Endothelial cell of umbilical vein (primary cell): Measurements from ENCODE around the gene ROBO4. TPM values are rescaled to one million over a fixed set of nuclear protein-coding genes. Genes with fewer than 3 reads are reported as not detected.

Experiments
- BruUV-seq: library from RNA; stranded (reverse); fragments of 400-500 nt; replicated peaks from 2 replicates; lab custom pipeline; 2021; lab: Mats Ljungman, UMichigan
- CTCF ChIA-PET: fragments of 300-600, 350-600 bp; sonication (Branson Sonifier 250); formaldehyde crosslinking; loops from one replicate; lab custom pipeline; 2021; ENCODE audit warnings: antibody characterized with exemption, inconsistent platforms; lab: Charles Lee
- POLR2A ChIA-PET: fragments of 300-600, 350-600 bp; sonication (Branson Sonifier 250); formaldehyde crosslinking; loops from one replicate; lab custom pipeline; 2021; ENCODE audit warnings: antibody characterized with exemption, inconsistent platforms; lab: Charles Lee
- DNase-seq: peaks from one replicate; pipeline ENCODE4 v3.0.0-alpha.2; 2011; ENCODE audit warnings: low read depth, low spot score
- FAIRE-seq: peaks from 2 replicates; lab custom pipeline; 2011; peaks lifted over from hg19 to GRCh38; lab: Jason Lieb, UNC
- H2AFZ ChIP-seq: 2 replicates; pipeline ENCODE4 v1.6.0; 2012; ENCODE audit warnings: low read depth, low read length, control low read depth, inconsistent platforms
- H3K27ac ChIP-seq: 2 replicates; pipeline ENCODE4 v1.5.1; 2011; ENCODE audit warnings: low read depth, mild to moderate bottlenecking, control low read depth, low read length, moderate library complexity; ENCODE audit not compliant: insufficient read depth
- H3K27me3 ChIP-seq, 2 experiments: 2 replicates each; pipeline versions ENCODE4 v1.6.0 to v1.6.1; 2011; ENCODE audit warnings: low read length in 2 of 2, mixed read lengths in 1 of 2; ENCODE audit not compliant: control insufficient read depth in 2 of 2, insufficient read depth in 2 of 2
- H3K36me3 ChIP-seq, 2 experiments: 2 replicates in 1 of 2; 3 replicates in 1 of 2; pipeline ENCODE4 v1.5.1; 2011; ENCODE audit warnings: low read length in 2 of 2, mild to moderate bottlenecking in 1 of 2, moderate library complexity in 1 of 2; ENCODE audit not compliant: control insufficient read depth in 2 of 2, insufficient read depth in 2 of 2; ENCODE audit errors: extremely low read depth in 1 of 2
- H3K4me1 ChIP-seq: 3 replicates; pipeline ENCODE4 v1.5.1; 2011; ENCODE audit warnings: mild to moderate bottlenecking, low read length; ENCODE audit not compliant: control insufficient read depth, insufficient read depth; ENCODE audit errors: extremely low read depth
- H3K4me2 ChIP-seq: 2 replicates; pipeline ENCODE4 v1.6.1; 2011; ENCODE audit warnings: low read length, control low read depth, mixed read lengths; ENCODE audit not compliant: insufficient read depth
- H3K4me3 ChIP-seq, 3 experiments: fragments of 200-600 bp in 1 of 3; sonication (generic), shearing (Covaris generic) in 1 of 3; replicated peaks in 1 of 3; 2 replicates each; pipeline ENCODE4 v1.5.1; 2011 to 2016; ENCODE audit warnings: control low read depth in 3 of 3, low read length in 3 of 3, mild to moderate bottlenecking in 2 of 3, inconsistent platforms in 1 of 3, low read depth in 1 of 3, moderate library complexity in 1 of 3; ENCODE audit not compliant: insufficient read depth in 1 of 3
- H3K79me2 ChIP-seq: 2 replicates; pipeline ENCODE4 v1.6.0; 2012; ENCODE audit warnings: low read length, inconsistent platforms; ENCODE audit not compliant: control insufficient read depth, insufficient read depth
- H3K9ac ChIP-seq: replicated peaks from 2 replicates; pipeline ENCODE3; 2011; ENCODE audit warnings: low read length, control low read depth; ENCODE audit not compliant: insufficient read depth; ENCODE audit errors: extremely low read depth
- H3K9me1 ChIP-seq: replicated peaks from 3 replicates; pipeline ENCODE4 v1.6.0; 2011; ENCODE audit warnings: mild to moderate bottlenecking, low read length; ENCODE audit not compliant: control insufficient read depth, insufficient read depth; ENCODE audit errors: extremely low read depth
- H3K9me3 ChIP-seq: replicated peaks from 2 replicates; pipeline ENCODE4 v1.5.1; 2012; ENCODE audit warnings: low read length, inconsistent platforms; ENCODE audit not compliant: control insufficient read depth, insufficient read depth
- H4K20me1 ChIP-seq: replicated peaks from 2 replicates; pipeline ENCODE3; 2011; ENCODE audit warnings: mild to moderate bottlenecking, low read length; ENCODE audit not compliant: control insufficient read depth, insufficient read depth; ENCODE audit errors: extremely low read depth
- FOS ChIP-seq: IDR thresholded peaks from 2 replicates; pipeline ENCODE4 v1.6.1; 2011; ENCODE audit warnings: mild to moderate bottlenecking, low read length, moderate library complexity, borderline replicate concordance; ENCODE audit not compliant: insufficient read depth
- GATA2 ChIP-seq: IDR thresholded peaks from 2 replicates; pipeline ENCODE4 v1.7.0; 2011; ENCODE audit warnings: low read depth, mild to moderate bottlenecking, moderate library complexity, mixed read lengths, low read length; ENCODE audit not compliant: insufficient read length, insufficient read depth
- MYC ChIP-seq: IDR thresholded peaks from one replicate; pipeline ENCODE4 v1.6.1; 2011; ENCODE audit warnings: mild to moderate bottlenecking, low read depth, low read length
- POLR2A ChIP-seq: IDR thresholded peaks from 2 replicates; pipeline ENCODE4 v1.6.1; 2012; ENCODE audit warnings: low read depth, mild to moderate bottlenecking, control low read depth, low read length
- POLR2AphosphoS5 ChIP-seq: IDR thresholded peaks from 2 replicates; pipeline ENCODE4 v1.6.1; 2012; ENCODE audit warnings: low read depth, mild to moderate bottlenecking, control low read depth, low read length, moderate library complexity; ENCODE audit not compliant: insufficient read depth
- dilution Hi-C: fragments of 300-500 bp; cut with MboI; formaldehyde crosslinking; loops from one replicate; pipeline ENCODE4 v1.15.0; 2019; ENCODE audit warnings: low sequenced_read_pairs; ENCODE audit not compliant: extremely low pct_ligation_motif_present
- intact Hi-C: fragments of 100-400 bp; cut with micrococcal nuclease; formaldehyde crosslinking; loops from one replicate; pipeline ENCODE4 v1.10.0; 2022
- polyA plus RNA-seq, 4 experiments: library from polyadenylated mRNA; depleted of rRNA in 3 of 4; stranded (reverse) in 3 of 4; unstranded in 1 of 4; fragments of >200 nt; gene quantifications; 2 replicates each; pipeline versions ENCODE4 v1.2.1 to v1.2.3, GENCODE V29; 2011 to 2012; ENCODE audit warnings: missing spikeins in 1 of 4
- total RNA-seq: library from RNA; stranded (reverse); gene quantifications from 2 replicates; pipeline ENCODE4 v1.2.3, GENCODE V29; 2021
- TF ChIP-seq, protein P1 (sequence below), 2 donors: IDR thresholded peaks; 1 replicate in 1 of 2; 2 replicates in 1 of 2; pipeline ENCODE4 v1.5.1; 2011; ENCODE audit warnings: low read length in 2 of 2, mild to moderate bottlenecking in 2 of 2, moderate library complexity in 2 of 2, control low read depth in 1 of 2, inconsistent platforms in 1 of 2, low read depth in 1 of 2; ENCODE audit not compliant: insufficient read depth in 1 of 2; ENCODE audit errors: extremely low read depth in 1 of 2

ROBO4 gene
- total and polyA plus RNA-seq, 2 donors (not counting 3 experiments of a cell fraction or from before 2014, with no cell fraction given), result 260 to 474 TPM

GRCh38 chr11:124898711-124899110, 1.0 kb upstream of the ROBO4 start:
- peak; percentile 99 for FAIRE-seq
- intact Hi-C loops, result loop anchor here (1.0 to 10.0 kb wide), 14 partner anchors 16 to 1836 kb away; partner anchors contain the start of genes CCDC15, HSPA8, SLC37A2 and STT3A
- POLR2A ChIA-PET, result interaction anchor here (1.4 to 4.2 kb wide), 8 partner anchors 11 to 55 kb away, joined by 3 to 39 read pairs (median 6); partner anchors contain the start of gene CCDC15

More at GRCh38 chr11:124898711-124899110, 1.0 kb upstream of the ROBO4 start:
- dilution Hi-C loops, result no loop called here
- BruUV-seq, result no TSS peak
- Histone ChIP-seq H4K20me1 (no peaks in the 10 kb centered on the region), H3K9ac (peak overlapping the region; percentile 88), H3K36me3 (peaks cover 6 to 13% of the 10 kb centered on the region in 2 experiments), H3K4me1 (peaks cover 69% of the 10 kb centered on the region), H3K9me1 (no peaks in the 10 kb centered on the region), H3K4me2 (peak overlapping the region; percentile 78), H3K27me3 (no peaks in the 10 kb centered on the region), H3K9me3 (no peaks in the 10 kb centered on the region), H3K79me2 (peaks cover 47% of the 10 kb centered on the region), H2AFZ (no peak overlapping the region), H3K4me3 (peak overlapping the region in 1 of 3 experiments; percentile 3), H3K27ac (peak overlapping the region; percentile 95)
- DNase-seq, result peak; percentile 93
- CTCF ChIA-PET, result interaction anchor here (0.7 to 5.7 kb wide), 19 partner anchors 11 to 530 kb away, joined by 3 to 70 read pairs (median 7); partner anchors contain the start of genes CCDC15, HEPACAM and HEPN1
- TF ChIP-seq, protein P1, sequence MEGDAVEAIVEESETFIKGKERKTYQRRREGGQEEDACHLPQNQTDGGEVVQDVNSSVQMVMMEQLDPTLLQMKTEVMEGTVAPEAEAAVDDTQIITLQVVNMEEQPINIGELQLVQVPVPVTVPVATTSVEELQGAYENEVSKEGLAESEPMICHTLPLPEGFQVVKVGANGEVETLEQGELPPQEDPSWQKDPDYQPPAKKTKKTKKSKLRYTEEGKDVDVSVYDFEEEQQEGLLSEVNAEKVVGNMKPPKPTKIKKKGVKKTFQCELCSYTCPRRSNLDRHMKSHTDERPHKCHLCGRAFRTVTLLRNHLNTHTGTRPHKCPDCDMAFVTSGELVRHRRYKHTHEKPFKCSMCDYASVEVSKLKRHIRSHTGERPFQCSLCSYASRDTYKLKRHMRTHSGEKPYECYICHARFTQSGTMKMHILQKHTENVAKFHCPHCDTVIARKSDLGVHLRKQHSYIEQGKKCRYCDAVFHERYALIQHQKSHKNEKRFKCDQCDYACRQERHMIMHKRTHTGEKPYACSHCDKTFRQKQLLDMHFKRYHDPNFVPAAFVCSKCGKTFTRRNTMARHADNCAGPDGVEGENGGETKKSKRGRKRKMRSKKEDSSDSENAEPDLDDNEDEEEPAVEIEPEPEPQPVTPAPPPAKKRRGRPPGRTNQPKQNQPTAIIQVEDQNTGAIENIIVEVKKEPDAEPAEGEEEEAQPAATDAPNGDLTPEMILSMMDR (IDR thresholded peaks at IDR 0.05; ENCODE audit: extremely low read depth in 1 of 2, insufficient read depth in 1 of 2, low read depth in 1 of 2, low read length in 2 of 2), result no peak
- TF ChIP-seq POLR2A (peak; percentile 52), FOS (peak; percentile 52), GATA2 (peak; percentile 86), POLR2AphosphoS5 (peak; percentile 98), MYC (no peak)
